PFSK-1 (cell line): ENCODE measurements around the gene ABCD3.

Source experiments
- FOXP2 ChIP-seq: optimal IDR thresholded peaks from 2 replicates; pipeline ENCODE3; 2011; ENCODE audit warnings: borderline replicate concordance, control low read depth, inconsistent platforms; ENCODE audit not compliant: insufficient read depth; ENCODE audit errors: extremely low read length, extremely low read depth
- POLR2AphosphoS5 ChIP-seq: IDR thresholded peaks from 2 replicates; pipeline ENCODE4 v1.6.1; 2012; ENCODE audit warnings: low read depth, mild to moderate bottlenecking, control low read depth, low read length, moderate library complexity
- SIN3A ChIP-seq: IDR thresholded peaks from 2 replicates; pipeline ENCODE4 v1.6.1; 2012; ENCODE audit warnings: mild to moderate bottlenecking, low read length, moderate library complexity, borderline replicate concordance; ENCODE audit not compliant: insufficient read depth
- TAF1 ChIP-seq: IDR thresholded peaks from 2 replicates; pipeline ENCODE4 v1.6.1; 2012; ENCODE audit warnings: low read length, control low read depth, borderline replicate concordance; ENCODE audit not compliant: insufficient read depth
- TF ChIP-seq, protein P1 (sequence below), 2 experiments: IDR thresholded peaks; 2 replicates each; pipeline versions ENCODE4 v1.6.1 to v1.8.0; 2011 to 2012; ENCODE audit warnings: low read depth in 2 of 2, low read length in 2 of 2, control low read depth in 1 of 2, inconsistent platforms in 1 of 2, mild to moderate bottlenecking in 1 of 2, moderate library complexity in 1 of 2; ENCODE audit not compliant: insufficient read depth in 1 of 2

Gene ABCD3

DNA sequence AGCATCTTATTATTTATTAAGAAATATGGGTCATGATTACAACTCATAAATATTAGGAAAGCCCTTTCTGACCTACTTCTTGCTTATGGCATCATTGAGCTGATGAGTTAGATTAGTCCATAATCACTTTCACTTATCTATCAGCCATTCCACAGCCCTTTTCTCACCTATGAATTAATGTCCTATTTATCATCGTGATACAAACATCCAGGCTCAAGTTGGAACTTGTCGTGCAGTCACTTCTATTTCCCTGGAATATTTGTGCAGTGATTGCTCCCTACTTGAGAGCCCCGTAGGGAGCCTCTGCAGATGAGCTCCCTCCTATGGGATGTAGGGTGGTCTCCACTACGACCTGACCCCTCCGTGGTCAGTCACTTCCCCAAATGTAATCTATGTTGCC is 131.5 kb downstream of the ABCD3 start:
- TF ChIP-seq, protein P1, sequence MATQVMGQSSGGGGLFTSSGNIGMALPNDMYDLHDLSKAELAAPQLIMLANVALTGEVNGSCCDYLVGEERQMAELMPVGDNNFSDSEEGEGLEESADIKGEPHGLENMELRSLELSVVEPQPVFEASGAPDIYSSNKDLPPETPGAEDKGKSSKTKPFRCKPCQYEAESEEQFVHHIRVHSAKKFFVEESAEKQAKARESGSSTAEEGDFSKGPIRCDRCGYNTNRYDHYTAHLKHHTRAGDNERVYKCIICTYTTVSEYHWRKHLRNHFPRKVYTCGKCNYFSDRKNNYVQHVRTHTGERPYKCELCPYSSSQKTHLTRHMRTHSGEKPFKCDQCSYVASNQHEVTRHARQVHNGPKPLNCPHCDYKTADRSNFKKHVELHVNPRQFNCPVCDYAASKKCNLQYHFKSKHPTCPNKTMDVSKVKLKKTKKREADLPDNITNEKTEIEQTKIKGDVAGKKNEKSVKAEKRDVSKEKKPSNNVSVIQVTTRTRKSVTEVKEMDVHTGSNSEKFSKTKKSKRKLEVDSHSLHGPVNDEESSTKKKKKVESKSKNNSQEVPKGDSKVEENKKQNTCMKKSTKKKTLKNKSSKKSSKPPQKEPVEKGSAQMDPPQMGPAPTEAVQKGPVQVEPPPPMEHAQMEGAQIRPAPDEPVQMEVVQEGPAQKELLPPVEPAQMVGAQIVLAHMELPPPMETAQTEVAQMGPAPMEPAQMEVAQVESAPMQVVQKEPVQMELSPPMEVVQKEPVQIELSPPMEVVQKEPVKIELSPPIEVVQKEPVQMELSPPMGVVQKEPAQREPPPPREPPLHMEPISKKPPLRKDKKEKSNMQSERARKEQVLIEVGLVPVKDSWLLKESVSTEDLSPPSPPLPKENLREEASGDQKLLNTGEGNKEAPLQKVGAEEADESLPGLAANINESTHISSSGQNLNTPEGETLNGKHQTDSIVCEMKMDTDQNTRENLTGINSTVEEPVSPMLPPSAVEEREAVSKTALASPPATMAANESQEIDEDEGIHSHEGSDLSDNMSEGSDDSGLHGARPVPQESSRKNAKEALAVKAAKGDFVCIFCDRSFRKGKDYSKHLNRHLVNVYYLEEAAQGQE (IDR thresholded peaks at IDR 0.05; ENCODE audit: insufficient read depth in 1 of 2, low read depth in 2 of 2, low read length in 2 of 2): no peak
- TF ChIP-seq TAF1 (no peak), SIN3A (no peak), FOXP2 (no peak), POLR2AphosphoS5 (no peak)

DNA sequence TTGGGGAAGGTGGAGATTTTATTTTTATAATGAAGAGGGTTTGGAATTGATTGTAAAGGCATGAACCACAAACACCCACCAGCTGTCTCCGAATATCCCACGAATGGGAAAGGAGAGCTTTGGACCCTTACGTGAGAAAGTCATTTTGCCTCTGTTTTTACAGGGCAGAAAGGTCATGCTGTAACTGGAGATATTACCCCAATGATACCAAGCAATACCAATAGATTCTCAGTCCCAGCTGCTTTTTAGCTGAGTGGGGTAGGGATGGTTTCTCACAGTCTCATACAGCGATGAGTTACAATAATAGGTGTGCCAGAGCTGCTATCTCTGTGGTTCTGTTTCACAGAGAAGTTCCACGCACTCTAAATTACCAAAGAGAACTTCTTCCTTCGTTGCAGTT is 132.2 kb downstream of the ABCD3 start:
- no peak for TF ChIP-seq FOXP2
- no peak for TF ChIP-seq TAF1
- TF ChIP-seq SIN3A: no peak
- TF ChIP-seq, protein P1 (IDR thresholded peaks at IDR 0.05; ENCODE audit: insufficient read depth in 1 of 2, low read depth in 2 of 2, low read length in 2 of 2): no peak

DNA sequence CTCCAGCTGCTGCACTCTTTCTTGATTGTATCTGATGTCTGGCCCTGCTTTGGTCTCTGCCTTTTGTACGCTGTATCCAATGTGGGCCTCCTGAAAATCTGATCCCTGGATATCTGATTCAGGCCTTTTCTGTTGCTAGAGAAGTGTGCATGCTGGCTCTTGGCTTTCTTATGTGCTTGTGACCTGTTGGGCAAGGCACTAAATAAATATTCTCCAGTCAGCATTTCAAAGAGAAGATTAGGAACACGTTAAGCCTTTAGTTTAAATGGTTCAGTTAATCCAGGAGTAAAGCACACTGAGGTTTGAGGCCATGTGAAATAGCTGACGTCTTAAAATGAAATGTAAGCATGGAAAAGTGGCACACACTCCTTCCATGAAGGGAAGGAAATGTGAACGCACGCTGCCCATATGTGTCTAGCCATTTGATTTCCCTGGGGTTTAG is 132.6 kb downstream of the ABCD3 start:
- TF ChIP-seq POLR2AphosphoS5 (no peak), TAF1 (no peak), SIN3A (no peak), FOXP2 (no peak)
- TF ChIP-seq, protein P1 (IDR thresholded peaks at IDR 0.05; ENCODE audit: insufficient read depth in 1 of 2, low read depth in 2 of 2, low read length in 2 of 2): no peak

DNA sequence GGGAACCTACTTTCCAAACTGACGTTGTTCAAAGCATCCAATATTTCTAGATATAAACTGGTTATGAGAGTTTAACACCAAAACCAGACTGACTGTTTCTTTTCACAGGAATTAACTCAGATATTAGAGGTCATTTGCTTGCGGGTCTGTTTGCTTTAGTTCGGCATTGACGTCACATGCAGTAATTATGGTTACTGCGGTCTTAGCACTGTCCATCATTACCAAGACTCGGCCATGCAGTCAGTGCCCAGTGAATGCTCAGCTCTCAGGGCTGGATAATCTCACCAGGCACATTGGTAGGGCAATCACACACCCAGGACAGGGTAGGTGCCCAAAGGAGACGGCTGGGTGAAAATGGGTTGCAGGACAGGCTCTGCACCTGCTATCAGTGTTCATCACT is 133.3 kb downstream of the ABCD3 start:
- TF ChIP-seq POLR2AphosphoS5 (no peak), TAF1 (no peak), SIN3A (no peak), FOXP2 (no peak)
- TF ChIP-seq, protein P1 (IDR thresholded peaks at IDR 0.05; ENCODE audit: insufficient read depth in 1 of 2, low read depth in 2 of 2, low read length in 2 of 2): no peak

DNA sequence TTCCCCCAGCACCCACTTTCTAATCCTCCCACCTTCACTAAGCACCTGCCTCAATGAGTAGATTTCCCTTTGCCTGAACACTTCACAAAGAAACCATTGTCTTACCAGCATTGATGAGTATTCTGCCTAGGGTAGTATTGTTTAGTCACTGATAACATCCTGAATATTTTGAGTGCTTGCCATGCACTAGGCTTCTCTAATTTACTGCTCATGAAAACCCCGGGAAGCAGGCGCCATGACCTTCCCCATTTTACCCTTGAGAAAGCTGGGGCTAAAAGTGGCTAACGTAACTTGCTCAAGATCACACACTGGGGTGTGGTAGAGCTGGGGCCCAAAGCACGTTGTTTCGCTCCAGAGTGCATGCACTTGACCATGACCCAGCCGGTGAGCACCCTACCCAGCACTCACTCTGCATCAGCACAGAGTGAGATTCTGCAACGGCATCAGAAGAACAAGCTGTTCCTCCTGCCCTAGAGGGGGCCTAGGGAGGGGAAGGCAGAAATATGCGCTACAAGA is 133.9 kb downstream of the ABCD3 start:
- no peak for TF ChIP-seq TAF1
- no peak for TF ChIP-seq FOXP2
- no peak for TF ChIP-seq SIN3A
- TF ChIP-seq, protein P1 (IDR thresholded peaks at IDR 0.05; ENCODE audit: insufficient read depth in 1 of 2, low read depth in 2 of 2, low read length in 2 of 2): no peak
- TF ChIP-seq POLR2AphosphoS5: no peak
